Measurements from ENCODE around the gene HBA2.
"Not testable (repeated sequence)": the region's sequence is repeated elsewhere in the genome, so short reads cannot be mapped to it uniquely, and the experiment has no call there.

Gene HBA2

DNA sequence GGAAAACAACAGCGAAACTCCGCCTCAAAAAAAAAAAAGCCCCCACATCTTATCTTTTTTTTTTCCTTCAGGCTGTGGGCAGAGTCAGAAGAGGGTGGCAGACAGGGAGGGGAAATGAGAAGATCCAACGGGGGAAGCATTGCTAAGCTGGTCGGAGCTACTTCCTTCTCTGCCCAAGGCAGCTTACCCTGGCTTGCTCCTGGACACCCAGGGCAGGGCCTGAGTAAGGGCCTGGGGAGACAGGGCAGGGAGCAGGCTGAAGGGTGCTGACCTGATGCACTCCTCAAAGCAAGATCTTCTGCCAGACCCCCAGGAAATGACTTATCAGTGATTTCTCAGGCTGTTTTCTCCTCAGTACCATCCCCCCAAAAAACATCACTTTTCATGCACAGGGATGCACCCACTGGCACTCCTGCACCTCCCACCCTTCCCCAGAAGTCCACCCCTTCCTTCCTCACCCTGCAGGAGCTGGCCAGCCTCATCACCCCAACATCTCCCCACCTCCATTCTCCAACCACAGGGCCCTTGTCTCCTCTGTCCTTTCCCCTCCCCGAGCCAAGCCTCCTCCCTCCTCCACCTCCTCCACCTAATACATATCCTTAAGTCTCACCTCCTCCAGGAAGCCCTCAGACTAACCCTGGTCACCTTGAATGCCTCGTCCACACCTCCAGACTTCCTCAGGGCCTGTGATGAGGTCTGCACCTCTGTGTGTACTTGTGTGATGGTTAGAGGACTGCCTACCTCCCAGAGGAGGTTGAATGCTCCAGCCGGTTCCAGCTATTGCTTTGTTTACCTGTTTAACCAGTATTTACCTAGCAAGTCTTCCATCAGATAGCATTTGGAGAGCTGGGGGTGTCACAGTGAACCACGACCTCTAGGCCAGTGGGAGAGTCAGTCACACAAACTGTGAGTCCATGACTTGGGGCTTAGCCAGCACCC lies 2.6 kb downstream of the HBA2 start:
- no peak for DNase-seq (ENCODE audit: low read depth in 2 of 2)

DNA sequence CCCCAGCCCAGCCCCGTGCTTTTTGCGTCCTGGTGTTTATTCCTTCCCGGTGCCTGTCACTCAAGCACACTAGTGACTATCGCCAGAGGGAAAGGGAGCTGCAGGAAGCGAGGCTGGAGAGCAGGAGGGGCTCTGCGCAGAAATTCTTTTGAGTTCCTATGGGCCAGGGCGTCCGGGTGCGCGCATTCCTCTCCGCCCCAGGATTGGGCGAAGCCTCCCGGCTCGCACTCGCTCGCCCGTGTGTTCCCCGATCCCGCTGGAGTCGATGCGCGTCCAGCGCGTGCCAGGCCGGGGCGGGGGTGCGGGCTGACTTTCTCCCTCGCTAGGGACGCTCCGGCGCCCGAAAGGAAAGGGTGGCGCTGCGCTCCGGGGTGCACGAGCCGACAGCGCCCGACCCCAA lies 3.3 kb downstream of the HBA2 start:
- not testable (repeated sequence) for DNase-seq (ENCODE audit: low read depth in 2 of 2)

DNA sequence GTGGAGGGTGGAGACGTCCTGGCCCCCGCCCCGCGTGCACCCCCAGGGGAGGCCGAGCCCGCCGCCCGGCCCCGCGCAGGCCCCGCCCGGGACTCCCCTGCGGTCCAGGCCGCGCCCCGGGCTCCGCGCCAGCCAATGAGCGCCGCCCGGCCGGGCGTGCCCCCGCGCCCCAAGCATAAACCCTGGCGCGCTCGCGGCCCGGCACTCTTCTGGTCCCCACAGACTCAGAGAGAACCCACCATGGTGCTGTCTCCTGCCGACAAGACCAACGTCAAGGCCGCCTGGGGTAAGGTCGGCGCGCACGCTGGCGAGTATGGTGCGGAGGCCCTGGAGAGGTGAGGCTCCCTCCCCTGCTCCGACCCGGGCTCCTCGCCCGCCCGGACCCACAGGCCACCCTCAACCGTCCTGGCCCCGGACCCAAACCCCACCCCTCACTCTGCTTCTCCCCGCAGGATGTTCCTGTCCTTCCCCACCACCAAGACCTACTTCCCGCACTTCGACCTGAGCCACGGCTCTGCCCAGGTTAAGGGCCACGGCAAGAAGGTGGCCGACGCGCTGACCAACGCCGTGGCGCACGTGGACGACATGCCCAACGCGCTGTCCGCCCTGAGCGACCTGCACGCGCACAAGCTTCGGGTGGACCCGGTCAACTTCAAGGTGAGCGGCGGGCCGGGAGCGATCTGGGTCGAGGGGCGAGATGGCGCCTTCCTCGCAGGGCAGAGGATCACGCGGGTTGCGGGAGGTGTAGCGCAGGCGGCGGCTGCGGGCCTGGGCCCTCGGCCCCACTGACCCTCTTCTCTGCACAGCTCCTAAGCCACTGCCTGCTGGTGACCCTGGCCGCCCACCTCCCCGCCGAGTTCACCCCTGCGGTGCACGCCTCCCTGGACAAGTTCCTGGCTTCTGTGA lies 4.1 kb downstream of the HBA2 start, which contains the start of gene HBA1:
Gene HBA1, plus strand, starts transcription at position 204 of the 906 bp plus-strand sequence. Its CDS starts 37 bp downstream, at position 241.
- DNase-seq (ENCODE audit: low read depth in 2 of 2): not testable (repeated sequence)

DNA sequence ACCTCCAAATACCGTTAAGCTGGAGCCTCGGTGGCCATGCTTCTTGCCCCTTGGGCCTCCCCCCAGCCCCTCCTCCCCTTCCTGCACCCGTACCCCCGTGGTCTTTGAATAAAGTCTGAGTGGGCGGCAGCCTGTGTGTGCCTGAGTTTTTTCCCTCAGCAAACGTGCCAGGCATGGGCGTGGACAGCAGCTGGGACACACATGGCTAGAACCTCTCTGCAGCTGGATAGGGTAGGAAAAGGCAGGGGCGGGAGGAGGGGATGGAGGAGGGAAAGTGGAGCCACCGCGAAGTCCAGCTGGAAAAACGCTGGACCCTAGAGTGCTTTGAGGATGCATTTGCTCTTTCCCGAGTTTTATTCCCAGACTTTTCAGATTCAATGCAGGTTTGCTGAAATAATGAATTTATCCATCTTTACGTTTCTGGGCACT lies 4.7 kb downstream of the HBA2 start:
- DNase-seq (ENCODE audit: low read depth in 2 of 2): no peak

DNA sequence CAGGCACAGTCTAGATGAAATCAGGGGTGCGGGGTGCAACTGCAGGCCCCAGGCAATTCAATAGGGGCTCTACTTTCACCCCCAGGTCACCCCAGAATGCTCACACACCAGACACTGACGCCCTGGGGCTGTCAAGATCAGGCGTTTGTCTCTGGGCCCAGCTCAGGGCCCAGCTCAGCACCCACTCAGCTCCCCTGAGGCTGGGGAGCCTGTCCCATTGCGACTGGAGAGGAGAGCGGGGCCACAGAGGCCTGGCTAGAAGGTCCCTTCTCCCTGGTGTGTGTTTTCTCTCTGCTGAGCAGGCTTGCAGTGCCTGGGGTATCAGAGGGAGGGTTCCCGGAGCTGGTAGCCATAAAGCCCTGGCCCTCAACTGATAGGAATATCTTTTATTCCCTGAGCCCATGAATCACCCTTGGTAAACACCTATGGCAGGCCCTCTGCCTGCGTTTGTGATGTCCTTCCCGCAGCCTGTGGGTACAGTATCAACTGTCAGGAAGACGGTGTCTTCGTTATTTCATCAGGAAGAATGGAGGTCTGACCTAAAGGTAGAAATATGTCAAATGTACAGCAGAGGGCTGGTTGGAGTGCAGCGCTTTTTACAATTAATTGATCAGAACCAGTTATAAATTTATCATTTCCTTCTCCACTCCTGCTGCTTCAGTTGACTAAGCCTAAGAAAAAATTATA lies 5.4 kb downstream of the HBA2 start:
- DNase-seq (ENCODE audit: low read depth in 2 of 2): no peak

DNA sequence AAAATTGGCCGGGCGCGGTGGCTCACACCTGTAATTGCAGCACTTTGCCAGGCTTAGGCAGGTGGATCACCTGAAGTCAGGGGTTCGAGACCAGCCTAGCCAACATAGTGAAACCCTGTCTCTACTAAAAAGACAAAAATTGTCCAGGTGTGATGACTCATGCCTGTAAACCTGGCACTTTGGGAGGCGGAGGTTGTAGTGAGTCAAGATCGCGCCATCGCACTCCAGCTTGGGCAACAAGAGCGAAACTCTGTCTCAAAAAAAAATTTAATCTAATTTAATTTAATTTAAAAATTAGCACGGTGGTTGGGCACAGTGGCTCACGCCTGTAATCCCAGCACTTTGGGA lies 6.0 kb downstream of the HBA2 start:
- no peak for DNase-seq (ENCODE audit: low read depth in 2 of 2)

DNA sequence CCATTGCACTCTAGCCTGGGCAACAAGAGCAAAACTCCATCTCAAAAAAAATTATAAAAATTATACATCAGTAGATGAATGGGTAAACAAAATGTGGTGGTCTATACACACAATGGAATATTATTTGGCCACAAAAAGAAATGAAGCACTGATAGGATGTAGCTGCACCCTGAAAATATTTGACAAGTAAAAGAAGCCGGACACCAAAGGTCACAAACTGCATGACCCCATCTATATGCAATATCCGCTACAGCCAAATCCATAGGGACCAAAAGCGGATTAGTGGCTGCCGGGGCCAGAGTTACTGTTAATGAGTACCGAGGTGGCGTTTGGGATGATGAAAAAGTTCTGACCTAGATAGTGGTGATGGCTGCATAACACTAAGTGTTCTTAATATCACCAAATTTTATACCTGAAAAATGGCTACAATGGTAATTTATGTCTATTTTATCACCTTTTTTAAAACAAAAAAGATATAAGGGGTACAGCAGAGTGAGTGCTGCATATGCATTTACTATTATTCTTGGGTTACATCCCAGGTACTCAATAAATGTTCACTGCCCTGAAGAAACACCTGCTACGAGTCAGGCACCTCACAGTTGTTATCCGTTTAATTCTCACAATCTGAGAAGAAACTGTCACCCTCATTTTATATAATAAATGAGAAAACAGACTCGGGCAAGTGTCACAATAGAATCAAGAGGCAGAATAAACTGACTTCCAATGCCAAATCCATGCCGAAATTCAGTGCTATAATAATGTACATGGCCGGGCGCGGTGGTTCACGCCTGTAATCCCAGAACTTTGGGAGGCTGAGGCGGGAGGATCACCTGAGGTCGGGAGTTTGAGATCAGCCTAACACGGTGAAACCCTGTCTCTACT lies 6.8 kb downstream of the HBA2 start:
- DNase-seq (ENCODE audit: low read depth in 2 of 2): no peak

DNA sequence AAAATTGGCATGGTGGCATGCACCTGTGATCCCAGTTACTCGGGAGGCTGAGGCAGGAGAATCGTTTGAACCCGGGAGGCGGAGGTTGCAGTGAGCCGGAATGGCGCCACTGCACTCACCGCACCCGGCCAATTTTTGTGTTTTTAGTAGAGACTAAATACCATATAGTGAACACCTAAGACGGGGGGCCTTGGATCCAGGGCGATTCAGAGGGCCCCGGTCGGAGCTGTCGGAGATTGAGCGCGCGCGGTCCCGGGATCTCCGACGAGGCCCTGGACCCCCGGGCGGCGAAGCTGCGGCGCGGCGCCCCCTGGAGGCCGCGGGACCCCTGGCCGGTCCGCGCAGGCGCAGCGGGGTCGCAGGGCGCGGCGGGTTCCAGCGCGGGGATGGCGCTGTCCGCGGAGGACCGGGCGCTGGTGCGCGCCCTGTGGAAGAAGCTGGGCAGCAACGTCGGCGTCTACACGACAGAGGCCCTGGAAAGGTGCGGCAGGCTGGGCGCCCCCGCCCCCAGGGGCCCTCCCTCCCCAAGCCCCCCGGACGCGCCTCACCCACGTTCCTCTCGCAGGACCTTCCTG lies 7.5 kb downstream of the HBA2 start, which contains the start of gene HBQ1:
Gene HBQ1, plus strand, starts transcription at position 359 of the 575 bp plus-strand sequence. Its CDS starts 28 bp downstream, at position 387.
- DNase-seq (ENCODE audit: low read depth in 2 of 2): peak; percentile 23 to 31

DNA sequence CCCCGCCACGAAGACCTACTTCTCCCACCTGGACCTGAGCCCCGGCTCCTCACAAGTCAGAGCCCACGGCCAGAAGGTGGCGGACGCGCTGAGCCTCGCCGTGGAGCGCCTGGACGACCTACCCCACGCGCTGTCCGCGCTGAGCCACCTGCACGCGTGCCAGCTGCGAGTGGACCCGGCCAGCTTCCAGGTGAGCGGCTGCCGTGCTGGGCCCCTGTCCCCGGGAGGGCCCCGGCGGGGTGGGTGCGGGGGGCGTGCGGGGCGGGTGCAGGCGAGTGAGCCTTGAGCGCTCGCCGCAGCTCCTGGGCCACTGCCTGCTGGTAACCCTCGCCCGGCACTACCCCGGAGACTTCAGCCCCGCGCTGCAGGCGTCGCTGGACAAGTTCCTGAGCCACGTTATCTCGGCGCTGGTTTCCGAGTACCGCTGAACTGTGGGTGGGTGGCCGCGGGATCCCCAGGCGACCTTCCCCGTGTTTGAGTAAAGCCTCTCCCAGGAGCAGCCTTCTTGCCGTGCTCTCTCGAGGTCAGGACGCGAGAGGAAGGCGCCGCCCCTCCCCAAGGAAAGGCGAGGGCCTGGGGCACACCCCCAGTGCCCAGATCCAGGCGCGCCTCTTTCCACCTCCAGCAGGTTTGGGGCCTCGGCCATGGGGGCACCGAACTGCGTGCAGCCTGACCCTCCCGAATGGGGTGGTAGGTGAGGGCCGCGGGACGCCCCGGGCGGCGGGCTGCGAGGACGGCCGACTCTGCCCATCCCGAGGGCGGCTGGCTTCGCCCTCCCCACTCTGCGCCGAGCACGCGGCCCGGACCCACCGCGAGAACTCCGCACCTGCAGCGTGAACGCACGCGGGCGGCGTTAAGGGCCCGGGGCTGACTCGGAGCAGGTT lies 8.2 kb downstream of the HBA2 start:
- peak; percentile 74 to 92 for DNase-seq (ENCODE audit: low read depth in 2 of 2)

DNA sequence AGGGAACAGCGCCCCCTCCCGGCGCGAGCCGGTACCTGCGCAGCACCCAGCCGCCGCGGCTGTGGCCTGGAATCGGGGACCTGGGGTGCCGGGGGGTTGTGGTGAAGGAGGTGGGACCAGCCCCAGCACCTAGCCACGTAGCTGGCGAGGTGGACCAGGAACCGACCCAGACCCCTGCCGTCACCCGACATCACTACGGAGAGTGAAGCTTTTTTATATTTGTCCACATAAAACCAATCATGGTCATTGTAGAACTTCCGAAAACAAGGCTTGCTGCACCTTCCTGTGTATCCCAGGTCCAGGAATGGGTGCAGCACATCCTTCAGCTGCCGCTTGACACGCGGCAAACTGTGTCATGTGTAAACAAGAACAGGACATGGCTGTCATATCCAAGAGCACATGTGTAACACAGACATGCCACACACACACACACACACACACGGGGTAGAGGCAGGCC lies 8.9 kb downstream of the HBA2 start:
- DNase-seq (ENCODE audit: low read depth in 2 of 2): no peak

DNA sequence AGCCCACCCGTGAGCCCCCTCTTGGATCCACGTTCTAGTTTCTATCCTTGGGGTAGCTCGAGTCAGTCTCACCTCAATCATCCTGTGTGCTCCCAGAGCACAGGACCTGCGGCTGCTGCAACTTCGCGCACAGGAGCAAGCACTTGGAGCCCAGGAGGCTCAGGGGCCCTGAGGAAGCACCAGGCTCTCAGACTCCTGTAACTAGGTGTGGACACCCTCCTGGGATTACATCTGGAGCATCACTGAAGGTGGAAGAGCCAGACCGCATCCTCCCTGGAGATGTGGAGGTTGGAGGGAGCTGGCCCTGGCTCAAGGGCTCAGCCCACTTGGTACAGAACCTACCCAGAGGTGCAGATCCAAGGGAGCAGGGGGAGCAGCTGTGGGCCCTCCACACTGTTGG lies 10.3 kb downstream of the HBA2 start:
- no peak for DNase-seq (ENCODE audit: low read depth in 2 of 2)

DNA sequence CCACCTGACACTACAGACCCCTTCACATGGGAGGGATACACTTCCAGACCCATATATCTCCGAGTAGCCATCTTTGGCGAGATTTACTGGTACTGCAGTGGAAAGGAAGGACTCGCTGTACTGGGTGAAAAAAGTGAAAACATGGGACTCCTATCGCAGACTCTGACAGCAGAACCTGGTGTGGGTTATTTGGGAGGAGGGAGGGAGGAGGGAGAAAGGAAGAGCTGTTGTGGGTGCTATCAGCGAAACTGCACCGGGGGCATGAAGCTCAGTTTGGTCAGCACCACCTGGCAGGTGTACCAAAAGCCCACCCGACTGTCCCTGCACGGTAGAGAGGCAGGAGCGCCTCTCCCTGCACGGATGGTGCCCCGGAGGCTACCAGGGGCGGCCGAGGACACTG lies 12.5 kb downstream of the HBA2 start:
- DNase-seq (ENCODE audit: low read depth in 2 of 2): no peak

DNA sequence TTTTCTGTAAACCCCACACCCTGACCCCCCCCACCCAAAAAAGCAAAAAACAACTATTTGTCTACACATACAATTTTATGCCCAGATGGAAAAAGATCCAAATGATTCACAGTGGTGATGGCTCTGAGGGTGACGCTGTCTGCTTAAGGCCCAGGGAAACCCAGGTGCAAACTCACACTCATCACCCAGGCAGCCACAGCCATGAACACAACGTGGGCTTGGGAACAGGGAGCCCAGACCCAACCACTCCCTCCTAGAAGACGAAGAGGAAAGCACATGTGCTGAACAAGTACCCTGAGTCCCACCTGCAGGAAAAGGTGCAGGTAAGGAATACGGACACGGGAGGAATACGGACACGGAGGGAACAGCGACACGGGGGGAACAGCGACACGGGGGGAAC lies 13.0 kb downstream of the HBA2 start:
- DNase-seq (ENCODE audit: low read depth in 2 of 2): no peak

DNA sequence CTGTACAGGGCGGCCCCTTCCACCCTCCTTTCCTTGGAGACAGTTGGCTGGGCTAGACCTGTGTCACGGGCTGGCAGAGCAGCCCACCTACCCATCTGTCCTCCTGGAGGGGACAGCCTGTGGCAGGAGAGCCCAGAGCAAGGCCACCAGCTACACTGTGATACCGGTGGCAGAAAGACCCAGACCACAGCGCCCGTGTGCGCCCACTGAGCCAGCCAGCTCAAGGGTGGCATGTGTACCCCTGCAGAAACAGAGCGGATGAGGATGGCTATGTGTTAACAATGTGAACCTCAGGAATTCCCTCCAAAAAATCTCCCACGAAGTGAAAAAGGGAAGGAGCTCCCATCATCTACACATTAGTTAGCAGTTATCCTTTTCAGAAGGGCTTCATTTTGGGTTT lies 14.7 kb downstream of the HBA2 start:
- DNase-seq (ENCODE audit: low read depth in 2 of 2): no peak

DNA sequence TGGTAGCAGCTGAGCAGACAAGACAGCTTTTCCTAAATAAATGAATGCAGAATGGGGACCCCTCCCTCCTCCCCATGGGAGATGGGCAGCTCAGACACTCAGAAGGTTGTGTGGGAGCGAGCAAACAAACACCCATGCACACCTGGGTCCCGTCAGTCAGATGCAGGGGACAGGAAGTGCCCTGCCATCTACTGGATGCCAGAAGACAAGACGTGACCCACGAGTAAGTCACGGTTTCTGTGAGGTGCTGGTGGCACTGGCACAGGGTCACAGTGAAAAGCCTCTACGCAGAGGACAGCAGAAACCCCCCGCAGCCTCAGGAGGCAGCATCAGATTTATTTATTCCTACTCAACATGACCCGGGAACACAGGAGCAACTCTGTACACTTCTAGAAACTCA lies 16.0 kb downstream of the HBA2 start:
- DNase-seq (ENCODE audit: low read depth in 2 of 2): no peak

DNA sequence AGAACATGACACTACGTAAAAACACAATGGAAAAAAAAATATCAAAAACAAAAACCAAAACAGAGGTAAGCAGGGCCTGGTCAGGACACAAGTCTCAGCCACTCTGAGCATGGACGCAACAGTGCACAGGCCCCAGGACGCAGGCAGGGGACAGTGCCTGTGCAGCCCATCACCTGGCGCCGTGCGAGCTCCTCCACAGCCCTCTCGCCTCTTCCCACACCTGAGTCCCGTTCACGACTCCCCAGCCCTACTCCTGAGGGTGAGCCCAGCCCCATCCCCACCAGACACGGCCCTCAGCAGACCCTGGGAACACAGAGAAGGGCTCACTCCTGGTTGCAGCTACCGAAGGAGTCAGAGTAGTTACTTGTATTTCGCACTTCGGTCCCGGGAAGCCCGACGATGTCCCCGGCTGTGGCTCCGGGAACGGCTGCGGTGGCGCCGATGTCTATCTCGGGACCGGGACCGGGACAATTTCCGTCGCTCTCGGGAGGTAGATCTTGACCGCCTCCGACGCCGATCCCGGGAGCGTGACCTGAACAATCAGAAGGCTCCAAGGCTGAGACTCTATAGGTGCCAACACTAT lies 17.0 kb downstream of the HBA2 start:
- no peak for DNase-seq (ENCODE audit: low read depth in 2 of 2)

DNA sequence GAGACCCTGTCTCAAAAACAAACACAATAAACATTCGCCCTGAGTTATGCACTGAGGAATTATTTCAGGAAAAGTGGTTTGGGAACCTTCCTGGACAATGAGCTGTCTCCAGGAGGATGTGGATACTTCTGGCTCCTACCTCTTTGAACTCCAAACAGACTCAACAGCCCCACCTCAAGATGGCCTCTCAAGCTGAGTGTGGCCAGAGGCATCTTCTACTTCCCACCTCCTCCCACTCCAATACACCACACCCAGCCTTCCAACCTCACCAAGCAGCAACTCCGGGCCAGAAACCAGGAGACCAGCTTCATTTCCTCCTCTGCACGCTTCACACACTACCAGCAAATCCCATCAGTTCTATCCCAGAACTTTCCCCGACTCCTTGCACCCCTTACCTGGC lies 19.2 kb downstream of the HBA2 start:
- no peak for DNase-seq (ENCODE audit: low read depth in 2 of 2)

DNA sequence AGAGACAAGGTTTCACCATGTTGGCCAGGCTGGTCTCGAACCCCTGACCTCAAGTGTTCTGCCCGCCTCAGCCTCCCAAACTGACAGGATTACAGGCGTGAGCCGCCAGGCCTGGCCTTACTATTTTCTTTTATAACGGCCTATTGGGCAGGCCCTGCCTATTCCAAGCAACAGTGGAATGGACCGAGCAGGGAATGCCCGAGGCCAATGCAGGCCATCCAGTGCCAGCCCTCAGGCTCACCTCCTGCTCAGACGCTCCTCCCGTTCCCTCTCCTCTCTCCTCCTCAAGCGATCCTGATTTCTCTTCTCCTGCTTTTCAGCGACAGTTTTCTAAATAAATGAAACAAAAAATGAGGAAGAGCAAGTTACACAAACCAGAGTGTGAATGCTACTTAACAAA lies 20.0 kb downstream of the HBA2 start:
- no peak for DNase-seq (ENCODE audit: low read depth in 2 of 2)

DNA sequence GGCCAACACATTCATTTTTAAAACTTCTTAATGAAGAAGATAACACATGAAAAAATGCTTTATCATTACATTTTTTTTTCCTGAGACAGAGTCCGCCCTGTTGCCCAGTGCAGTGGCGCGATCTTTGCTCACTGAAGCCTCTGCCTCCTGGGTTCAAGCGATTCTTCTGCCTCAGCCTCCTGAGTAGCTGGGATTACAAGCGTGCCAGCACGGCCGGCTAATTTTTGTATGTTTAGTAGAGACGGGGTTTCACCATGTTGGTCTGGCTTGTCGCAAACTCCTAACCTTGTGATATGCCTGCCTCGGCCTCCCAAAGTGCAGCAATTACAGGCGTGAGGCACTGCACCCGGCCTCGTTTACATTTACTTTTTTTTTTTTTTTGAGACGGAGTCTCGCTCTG lies 20.8 kb downstream of the HBA2 start:
- no peak for DNase-seq (ENCODE audit: low read depth in 2 of 2)
